ENCODE data around the gene ZBTB37.

Gene ZBTB37, protein sequence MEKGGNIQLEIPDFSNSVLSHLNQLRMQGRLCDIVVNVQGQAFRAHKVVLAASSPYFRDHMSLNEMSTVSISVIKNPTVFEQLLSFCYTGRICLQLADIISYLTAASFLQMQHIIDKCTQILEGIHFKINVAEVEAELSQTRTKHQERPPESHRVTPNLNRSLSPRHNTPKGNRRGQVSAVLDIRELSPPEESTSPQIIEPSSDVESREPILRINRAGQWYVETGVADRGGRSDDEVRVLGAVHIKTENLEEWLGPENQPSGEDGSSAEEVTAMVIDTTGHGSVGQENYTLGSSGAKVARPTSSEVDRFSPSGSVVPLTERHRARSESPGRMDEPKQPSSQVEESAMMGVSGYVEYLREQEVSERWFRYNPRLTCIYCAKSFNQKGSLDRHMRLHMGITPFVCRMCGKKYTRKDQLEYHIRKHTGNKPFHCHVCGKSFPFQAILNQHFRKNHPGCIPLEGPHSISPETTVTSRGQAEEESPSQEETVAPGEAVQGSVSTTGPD

DNA sequence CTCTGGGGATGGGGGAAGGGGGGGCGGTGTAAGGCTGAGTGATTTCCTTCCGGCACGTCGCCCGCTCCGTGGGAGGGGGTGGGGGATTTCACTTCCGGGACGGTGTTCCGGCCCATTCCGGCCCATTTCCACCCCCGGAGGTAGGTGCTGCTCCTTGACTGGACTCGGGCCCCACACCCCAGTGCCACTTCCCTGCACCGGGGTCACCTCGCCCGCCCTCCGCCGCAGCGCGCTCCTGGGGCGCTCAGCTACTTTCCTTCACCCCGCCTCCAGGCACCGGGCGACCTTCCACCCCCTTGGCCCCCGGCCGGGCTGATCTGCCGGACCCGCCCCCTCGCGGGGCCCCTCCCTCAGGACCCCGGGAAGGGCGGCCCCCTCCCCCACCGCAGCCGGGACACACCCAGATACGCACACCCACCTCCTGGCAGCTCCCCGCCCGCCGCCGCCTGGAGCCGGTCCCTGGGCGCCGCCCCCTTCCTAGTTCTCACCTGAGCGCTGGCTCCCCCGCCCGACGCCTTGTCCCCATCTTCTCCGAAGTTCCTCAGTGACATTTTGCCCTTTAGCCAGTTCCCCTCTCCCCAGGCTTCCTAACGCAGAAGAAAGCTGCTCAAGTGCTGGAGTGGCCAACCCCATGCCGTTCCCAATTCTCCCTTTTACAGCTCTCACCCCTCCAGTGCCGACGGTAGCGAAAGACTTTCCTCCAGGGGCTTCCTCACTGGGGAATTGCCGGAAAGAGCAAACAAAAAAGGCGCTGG, at the start of gene ZBTB37:
Gene ZBTB37, plus strand, starts transcription at position 115 of the 755 bp plus-strand sequence. CDS start 1,846 bp downstream, outside the sequence.
- TF ChIP-seq GATA3 (IDR thresholded peaks at IDR 0.05; ENCODE audit: low read depth, low read length) (no peak), GATA2 (IDR thresholded peaks at IDR 0.05; ENCODE audit: low read depth, low read length) (no peak)

DNA sequence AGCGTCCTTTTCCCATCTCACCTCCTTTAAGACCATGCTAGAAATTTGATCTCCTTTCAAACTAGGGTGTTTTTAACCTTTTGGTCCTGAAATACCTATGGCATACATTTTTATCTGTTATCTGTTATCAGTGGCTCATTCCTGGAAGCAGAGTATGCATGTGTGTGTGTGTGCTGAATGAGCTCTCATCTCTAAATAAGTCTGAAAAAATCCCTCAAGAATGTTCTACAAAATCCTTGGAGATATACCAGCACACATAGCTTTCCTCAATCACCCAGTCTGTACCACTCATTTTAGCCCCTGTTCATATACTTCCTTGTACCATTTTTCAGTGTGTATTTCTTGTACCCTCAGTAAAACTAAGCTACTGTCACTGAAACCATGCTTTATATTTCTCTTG, 49.7 kb upstream of the ZBTB37 start:
- TF ChIP-seq GATA2 (IDR thresholded peaks at IDR 0.05; ENCODE audit: low read depth, low read length) (no peak), GATA3 (IDR thresholded peaks at IDR 0.05; ENCODE audit: low read depth, low read length) (no peak)

DNA sequence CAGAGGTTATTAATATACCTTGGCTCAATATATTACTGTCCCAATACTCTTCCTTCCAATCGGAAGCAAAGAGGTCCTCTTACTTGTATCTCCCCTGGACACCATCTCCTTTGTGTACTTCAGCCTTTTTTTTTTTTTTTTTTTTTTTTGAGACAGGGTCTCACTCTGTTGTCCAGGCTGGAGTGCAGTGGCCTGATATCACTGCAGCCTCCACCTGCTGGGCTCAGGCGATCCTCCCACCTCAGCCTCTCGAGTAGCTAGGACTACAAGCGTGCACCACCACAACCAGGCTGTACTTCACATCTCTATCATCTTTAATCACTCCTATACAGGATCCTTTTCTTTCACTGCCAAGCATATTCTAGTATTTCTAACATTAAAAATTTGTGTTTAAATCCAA, 46.5 kb upstream of the ZBTB37 start:
- TF ChIP-seq GATA3 (IDR thresholded peaks at IDR 0.05; ENCODE audit: low read depth, low read length) (no peak), GATA2 (IDR thresholded peaks at IDR 0.05; ENCODE audit: low read depth, low read length) (no peak)

DNA sequence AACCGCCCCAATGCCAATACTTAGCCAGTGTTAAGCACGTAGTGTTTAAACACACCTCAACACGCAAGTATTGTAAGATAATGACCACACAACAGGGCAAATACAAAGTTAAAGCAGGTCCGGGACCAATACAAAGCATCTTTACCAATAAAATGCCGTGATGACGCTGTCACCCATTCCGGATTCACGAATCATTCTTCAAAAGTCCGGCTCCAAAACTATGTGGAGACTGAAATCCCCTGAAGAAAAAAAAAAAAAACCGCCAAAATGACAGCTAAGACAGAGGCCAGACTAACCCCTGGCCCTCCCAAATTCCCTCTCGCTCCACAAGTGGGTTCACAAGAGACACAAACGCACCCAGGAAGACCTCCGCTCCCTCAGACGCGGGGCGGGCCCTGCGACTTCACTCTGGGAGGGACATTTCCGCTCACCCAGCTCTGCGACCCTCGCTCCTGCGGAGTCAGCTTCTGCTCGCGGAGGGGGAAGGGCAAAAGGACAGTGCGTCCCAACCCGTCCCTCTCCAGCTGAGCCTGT, 44.3 kb upstream of the ZBTB37 start:
- TF ChIP-seq GATA2 (IDR thresholded peaks at IDR 0.05; ENCODE audit: low read depth, low read length) (no peak), GATA3 (IDR thresholded peaks at IDR 0.05; ENCODE audit: low read depth, low read length) (no peak)

DNA sequence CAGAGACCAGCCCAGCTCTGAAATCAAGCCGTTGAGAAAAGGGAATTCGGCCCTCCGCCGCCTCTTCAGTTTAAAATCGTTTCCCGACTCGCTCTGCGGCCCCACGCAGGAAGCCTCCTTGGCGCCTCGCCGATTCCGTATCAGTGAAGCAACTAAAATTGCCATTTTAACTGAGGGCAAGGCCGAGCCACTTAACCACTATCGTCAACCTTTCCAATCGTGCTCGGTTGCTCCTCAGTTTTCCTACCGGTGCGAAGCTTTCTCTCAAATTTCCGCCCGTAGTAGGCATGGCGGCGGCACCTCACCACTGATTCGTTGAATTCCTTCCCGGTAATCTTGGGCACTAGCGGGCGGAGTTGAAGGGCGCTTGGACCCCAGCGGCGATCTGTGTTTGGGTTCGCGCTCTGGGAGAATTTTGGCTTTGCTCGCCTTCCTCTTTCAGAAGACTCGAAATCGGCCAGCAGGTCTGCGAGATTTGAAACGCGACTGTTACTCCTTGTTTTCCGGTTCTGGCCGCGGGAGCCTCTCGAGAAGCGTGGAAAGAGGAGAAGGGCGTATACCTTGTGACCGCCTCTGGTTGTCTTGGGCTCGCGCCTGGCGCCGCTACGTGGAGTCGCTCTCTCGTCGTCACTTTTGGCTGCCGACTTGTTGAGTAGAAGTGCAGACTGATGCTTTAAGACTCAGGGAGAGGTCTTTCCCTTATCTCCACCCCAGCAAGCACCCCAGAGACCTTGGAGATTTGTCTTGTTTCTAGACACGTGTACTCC, 43.7 kb upstream of the ZBTB37 start, which contains the start of the genes CENPL and DARS2:
Gene CENPL, minus strand, starts transcription at position 569 of the 767 bp plus-strand sequence. CDS start 13,584 bp downstream, outside the sequence.
Gene DARS2, plus strand, starts transcription at position 359 of the 767 bp plus-strand sequence. CDS start 557 bp downstream, outside the sequence.
- TF ChIP-seq GATA2 (IDR thresholded peaks at IDR 0.05; ENCODE audit: low read depth, low read length) = peak; percentile 72
- TF ChIP-seq GATA3 (IDR thresholded peaks at IDR 0.05; ENCODE audit: low read depth, low read length) = no peak

DNA sequence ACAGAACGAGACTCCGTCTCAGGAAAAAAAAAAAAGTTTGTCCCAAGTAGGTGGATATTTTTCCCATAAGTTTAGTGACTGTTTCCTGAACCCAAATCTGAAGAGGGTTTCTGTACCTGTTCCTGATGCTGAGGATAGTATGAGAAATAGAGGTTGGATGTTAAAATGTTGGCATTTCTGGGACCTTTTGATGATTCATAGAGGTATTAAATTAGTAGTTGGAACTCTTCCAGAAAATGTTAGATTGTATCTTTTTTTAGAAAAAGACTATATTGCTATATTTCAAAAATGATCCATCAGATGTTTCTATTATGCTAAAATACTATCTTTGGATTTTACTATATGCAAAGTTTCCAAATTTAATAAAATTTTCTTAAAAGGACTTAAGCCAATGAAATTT, 40.6 kb upstream of the ZBTB37 start:
- TF ChIP-seq GATA3 (IDR thresholded peaks at IDR 0.05; ENCODE audit: low read depth, low read length) = no peak
- TF ChIP-seq GATA2 (IDR thresholded peaks at IDR 0.05; ENCODE audit: low read depth, low read length) = no peak

DNA sequence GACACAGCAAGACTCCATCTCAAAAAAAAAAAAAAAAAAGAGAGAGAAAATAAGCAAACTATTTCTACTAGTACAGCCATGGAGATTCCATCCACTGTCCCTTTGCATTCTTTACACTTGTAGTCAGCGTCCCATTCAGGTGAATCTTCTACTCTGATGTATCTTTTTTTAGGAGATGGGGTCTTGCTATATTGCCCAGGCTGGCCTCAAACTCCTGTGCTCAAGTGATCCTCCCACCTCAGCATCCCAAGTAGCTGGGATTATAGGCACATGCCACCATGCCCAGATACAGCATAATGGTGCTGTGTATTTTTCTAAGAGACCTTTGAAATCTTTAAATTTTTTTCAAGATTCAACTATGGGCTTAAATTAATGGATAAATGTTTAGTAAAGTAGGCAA, 35.4 kb upstream of the ZBTB37 start:
- no peak for TF ChIP-seq GATA3 (IDR thresholded peaks at IDR 0.05; ENCODE audit: low read depth, low read length)
- no peak for TF ChIP-seq GATA2 (IDR thresholded peaks at IDR 0.05; ENCODE audit: low read depth, low read length)

DNA sequence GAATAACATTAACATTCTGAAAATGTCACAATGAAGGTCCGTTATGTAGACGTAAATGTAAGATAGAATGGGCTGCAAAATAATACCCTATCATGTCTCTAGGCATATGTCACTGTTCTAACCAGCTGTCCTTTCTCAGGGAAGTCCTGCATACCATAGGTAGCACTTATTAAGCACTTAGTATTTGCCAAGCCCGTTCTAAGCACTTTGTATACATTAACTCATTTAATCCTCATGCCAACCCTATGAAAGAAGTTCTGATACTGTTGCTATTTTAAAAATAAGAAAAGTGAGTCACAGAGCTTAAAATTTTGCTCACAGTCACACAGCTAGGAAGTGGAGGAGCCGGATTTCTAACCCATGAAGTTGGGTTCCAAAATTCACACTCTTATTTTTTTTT, 16.1 kb upstream of the ZBTB37 start:
- TF ChIP-seq GATA2 (IDR thresholded peaks at IDR 0.05; ENCODE audit: low read depth, low read length) (no peak), GATA3 (IDR thresholded peaks at IDR 0.05; ENCODE audit: low read depth, low read length) (no peak)

DNA sequence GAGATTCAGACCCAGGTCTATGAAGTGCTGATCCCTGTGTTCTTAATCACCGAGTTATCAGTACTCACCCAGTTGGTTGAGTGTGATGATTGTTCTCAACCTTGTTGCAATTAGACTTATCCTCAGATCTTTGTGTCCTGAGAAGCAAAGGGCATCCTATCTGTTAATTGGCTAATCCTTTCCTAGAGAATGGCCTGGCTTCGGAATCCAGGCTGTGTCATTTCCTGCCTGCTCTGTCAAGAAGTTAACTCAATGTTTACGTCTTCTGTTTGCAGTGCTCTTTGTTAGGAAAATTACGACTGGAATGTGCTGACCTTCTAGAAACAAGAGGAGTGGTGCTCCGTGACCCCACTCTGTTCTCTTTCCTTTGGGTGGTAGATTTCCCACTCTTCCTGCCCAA, 15.1 kb upstream of the ZBTB37 start:
- TF ChIP-seq GATA2 (IDR thresholded peaks at IDR 0.05; ENCODE audit: low read depth, low read length) (no peak), GATA3 (IDR thresholded peaks at IDR 0.05; ENCODE audit: low read depth, low read length) (no peak)

DNA sequence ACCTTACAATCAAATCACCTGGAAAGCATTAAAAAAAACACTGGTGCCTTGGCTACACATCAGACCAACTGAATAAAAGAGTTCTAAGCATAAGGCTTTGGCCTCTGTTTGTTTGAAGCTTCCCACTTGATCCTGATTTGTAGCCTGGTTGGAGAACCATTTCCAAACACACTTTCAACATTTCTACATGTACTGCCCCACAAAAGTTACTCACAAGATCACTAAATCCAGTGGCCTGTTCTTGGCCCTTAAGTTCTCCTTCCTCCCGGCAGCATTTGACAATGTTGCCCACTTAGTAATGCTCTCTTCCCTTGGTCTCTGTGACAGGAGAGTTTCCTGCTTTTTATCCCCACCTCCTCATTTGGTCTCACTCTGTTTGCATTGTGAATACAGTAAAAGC, 12.2 kb upstream of the ZBTB37 start:
- TF ChIP-seq GATA2 (IDR thresholded peaks at IDR 0.05; ENCODE audit: low read depth, low read length) = no peak
- TF ChIP-seq GATA3 (IDR thresholded peaks at IDR 0.05; ENCODE audit: low read depth, low read length) = no peak

DNA sequence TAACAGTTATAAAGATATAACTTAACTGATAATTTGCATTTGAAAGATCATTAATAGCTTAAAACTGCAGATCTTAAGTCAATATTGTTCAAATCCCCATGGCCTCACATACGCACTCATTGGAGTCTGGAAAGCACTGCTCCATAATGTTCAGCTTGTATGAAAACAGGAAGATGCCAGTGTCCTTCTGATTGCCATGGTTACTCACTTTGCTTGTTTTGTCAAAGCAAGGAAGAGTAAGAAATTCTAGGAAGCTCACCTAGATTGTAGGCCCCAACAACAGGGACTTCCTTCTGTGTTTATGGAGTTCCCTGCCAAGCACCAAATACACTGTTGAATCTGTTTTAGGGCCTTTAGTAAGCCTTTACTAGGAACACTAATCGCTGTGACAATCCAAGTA, 11.3 kb upstream of the ZBTB37 start:
- TF ChIP-seq GATA3 (IDR thresholded peaks at IDR 0.05; ENCODE audit: low read depth, low read length) (no peak), GATA2 (IDR thresholded peaks at IDR 0.05; ENCODE audit: low read depth, low read length) (no peak)

DNA sequence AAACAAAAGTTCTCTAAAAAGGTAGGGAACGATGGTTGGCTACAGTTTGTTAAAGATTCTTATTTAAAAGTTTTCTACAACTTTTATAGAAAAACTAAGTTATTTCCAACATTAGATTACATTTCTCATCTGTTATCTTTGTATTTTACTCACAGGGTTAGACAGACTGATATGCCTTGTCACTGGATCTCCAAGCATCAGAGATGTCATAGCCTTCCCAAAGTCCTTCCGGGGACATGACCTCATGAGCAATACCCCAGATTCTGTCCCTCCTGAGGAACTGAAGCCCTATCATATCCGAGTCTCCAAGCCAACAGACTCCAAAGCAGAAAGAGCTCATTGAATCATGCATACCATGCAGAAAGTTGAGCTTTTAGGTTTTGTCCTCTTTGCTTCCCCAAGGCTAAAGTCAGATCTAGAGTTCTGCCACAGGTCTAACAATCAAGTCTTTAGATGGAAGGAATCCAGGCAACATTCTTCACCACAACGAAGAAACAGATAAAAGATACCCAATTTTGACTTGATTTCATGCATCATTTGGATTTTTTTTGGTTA, 10.7 kb upstream of the ZBTB37 start:
- TF ChIP-seq GATA2 (IDR thresholded peaks at IDR 0.05; ENCODE audit: low read depth, low read length) = no peak
- TF ChIP-seq GATA3 (IDR thresholded peaks at IDR 0.05; ENCODE audit: low read depth, low read length) = no peak

DNA sequence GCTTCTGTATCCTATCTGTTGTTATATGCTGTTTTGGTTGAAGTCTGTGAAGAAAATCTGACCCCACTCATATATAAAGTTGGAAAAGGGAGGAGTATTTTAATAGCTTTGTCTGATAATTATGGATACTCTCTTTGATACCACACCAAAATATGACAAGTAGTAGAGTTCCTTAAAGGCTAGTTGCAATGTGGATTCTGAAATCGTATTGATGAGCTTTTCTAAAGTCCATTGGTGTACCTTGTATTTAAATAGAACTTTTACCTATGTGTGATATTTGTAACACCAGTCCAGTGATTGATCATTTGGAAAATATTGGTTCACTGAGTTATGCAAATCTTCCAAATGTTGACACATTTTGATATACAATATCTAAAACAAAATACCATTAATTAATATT, 8.1 kb upstream of the ZBTB37 start:
- no peak for TF ChIP-seq GATA3 (IDR thresholded peaks at IDR 0.05; ENCODE audit: low read depth, low read length)
- no peak for TF ChIP-seq GATA2 (IDR thresholded peaks at IDR 0.05; ENCODE audit: low read depth, low read length)
